Endothelial cell of umbilical vein (primary cell): Measurements from ENCODE around the gene GAS2L3. TPM values are rescaled to one million over a fixed set of nuclear protein-coding genes. Genes with fewer than 3 reads are reported as not detected.

Experiments
- BruUV-seq: library from RNA; stranded (reverse); fragments of 400-500 nt; replicated peaks from 2 replicates; lab custom pipeline; 2021; lab: Mats Ljungman, UMichigan
- CTCF ChIA-PET: fragments of 300-600, 350-600 bp; sonication (Branson Sonifier 250); formaldehyde crosslinking; loops from one replicate; lab custom pipeline; 2021; ENCODE audit warnings: antibody characterized with exemption, inconsistent platforms; lab: Charles Lee
- POLR2A ChIA-PET: fragments of 300-600, 350-600 bp; sonication (Branson Sonifier 250); formaldehyde crosslinking; loops from one replicate; lab custom pipeline; 2021; ENCODE audit warnings: antibody characterized with exemption, inconsistent platforms; lab: Charles Lee
- DNase-seq: peaks from one replicate; pipeline ENCODE4 v3.0.0-alpha.2; 2011; ENCODE audit warnings: low read depth, low spot score
- FAIRE-seq: peaks from 2 replicates; lab custom pipeline; 2011; peaks lifted over from hg19 to GRCh38; lab: Jason Lieb, UNC
- H2AFZ ChIP-seq: 2 replicates; pipeline ENCODE4 v1.6.0; 2012; ENCODE audit warnings: low read depth, low read length, control low read depth, inconsistent platforms
- H3K27ac ChIP-seq: 2 replicates; pipeline ENCODE4 v1.5.1; 2011; ENCODE audit warnings: low read depth, mild to moderate bottlenecking, control low read depth, low read length, moderate library complexity; ENCODE audit not compliant: insufficient read depth
- H3K27me3 ChIP-seq, 2 experiments: 2 replicates each; pipeline versions ENCODE4 v1.6.0 to v1.6.1; 2011; ENCODE audit warnings: low read length in 2 of 2, mixed read lengths in 1 of 2; ENCODE audit not compliant: control insufficient read depth in 2 of 2, insufficient read depth in 2 of 2
- H3K36me3 ChIP-seq, 2 experiments: 2 replicates in 1 of 2; 3 replicates in 1 of 2; pipeline ENCODE4 v1.5.1; 2011; ENCODE audit warnings: low read length in 2 of 2, mild to moderate bottlenecking in 1 of 2, moderate library complexity in 1 of 2; ENCODE audit not compliant: control insufficient read depth in 2 of 2, insufficient read depth in 2 of 2; ENCODE audit errors: extremely low read depth in 1 of 2
- H3K4me1 ChIP-seq: 3 replicates; pipeline ENCODE4 v1.5.1; 2011; ENCODE audit warnings: mild to moderate bottlenecking, low read length; ENCODE audit not compliant: control insufficient read depth, insufficient read depth; ENCODE audit errors: extremely low read depth
- H3K4me2 ChIP-seq: 2 replicates; pipeline ENCODE4 v1.6.1; 2011; ENCODE audit warnings: low read length, control low read depth, mixed read lengths; ENCODE audit not compliant: insufficient read depth
- H3K4me3 ChIP-seq, 3 experiments: fragments of 200-600 bp in 1 of 3; sonication (generic), shearing (Covaris generic) in 1 of 3; replicated peaks in 1 of 3; 2 replicates each; pipeline ENCODE4 v1.5.1; 2011 to 2016; ENCODE audit warnings: control low read depth in 3 of 3, low read length in 3 of 3, mild to moderate bottlenecking in 2 of 3, inconsistent platforms in 1 of 3, low read depth in 1 of 3, moderate library complexity in 1 of 3; ENCODE audit not compliant: insufficient read depth in 1 of 3
- H3K79me2 ChIP-seq: 2 replicates; pipeline ENCODE4 v1.6.0; 2012; ENCODE audit warnings: low read length, inconsistent platforms; ENCODE audit not compliant: control insufficient read depth, insufficient read depth
- H3K9ac ChIP-seq: replicated peaks from 2 replicates; pipeline ENCODE3; 2011; ENCODE audit warnings: low read length, control low read depth; ENCODE audit not compliant: insufficient read depth; ENCODE audit errors: extremely low read depth
- H3K9me1 ChIP-seq: replicated peaks from 3 replicates; pipeline ENCODE4 v1.6.0; 2011; ENCODE audit warnings: mild to moderate bottlenecking, low read length; ENCODE audit not compliant: control insufficient read depth, insufficient read depth; ENCODE audit errors: extremely low read depth
- H3K9me3 ChIP-seq: replicated peaks from 2 replicates; pipeline ENCODE4 v1.5.1; 2012; ENCODE audit warnings: low read length, inconsistent platforms; ENCODE audit not compliant: control insufficient read depth, insufficient read depth
- H4K20me1 ChIP-seq: replicated peaks from 2 replicates; pipeline ENCODE3; 2011; ENCODE audit warnings: mild to moderate bottlenecking, low read length; ENCODE audit not compliant: control insufficient read depth, insufficient read depth; ENCODE audit errors: extremely low read depth
- EZH2 ChIP-seq: IDR thresholded peaks from 2 replicates; pipeline ENCODE4 v1.6.1; 2012; ENCODE audit warnings: borderline replicate concordance, low read depth, mild to moderate bottlenecking, moderate library complexity, low read length, inconsistent platforms; ENCODE audit not compliant: severe bottlenecking
- JUN ChIP-seq: IDR thresholded peaks from 2 replicates; pipeline ENCODE4 v1.6.1; 2011; ENCODE audit warnings: borderline replicate concordance, low read depth; ENCODE audit not compliant: insufficient read length, insufficient read depth
- POLR2AphosphoS5 ChIP-seq: IDR thresholded peaks from 2 replicates; pipeline ENCODE4 v1.6.1; 2012; ENCODE audit warnings: low read depth, mild to moderate bottlenecking, control low read depth, low read length, moderate library complexity; ENCODE audit not compliant: insufficient read depth
- dilution Hi-C: fragments of 300-500 bp; cut with MboI; formaldehyde crosslinking; loops from one replicate; pipeline ENCODE4 v1.15.0; 2019; ENCODE audit warnings: low sequenced_read_pairs; ENCODE audit not compliant: extremely low pct_ligation_motif_present
- intact Hi-C: fragments of 100-400 bp; cut with micrococcal nuclease; formaldehyde crosslinking; loops from one replicate; pipeline ENCODE4 v1.10.0; 2022
- polyA plus RNA-seq, 4 experiments: library from polyadenylated mRNA; depleted of rRNA in 3 of 4; stranded (reverse) in 3 of 4; unstranded in 1 of 4; fragments of >200 nt; gene quantifications; 2 replicates each; pipeline versions ENCODE4 v1.2.1 to v1.2.3, GENCODE V29; 2011 to 2012; ENCODE audit warnings: missing spikeins in 1 of 4
- total RNA-seq: library from RNA; stranded (reverse); gene quantifications from 2 replicates; pipeline ENCODE4 v1.2.3, GENCODE V29; 2021
- TF ChIP-seq, protein P1 (sequence below), 2 donors: IDR thresholded peaks; 1 replicate in 1 of 2; 2 replicates in 1 of 2; pipeline ENCODE4 v1.5.1; 2011; ENCODE audit warnings: low read length in 2 of 2, mild to moderate bottlenecking in 2 of 2, moderate library complexity in 2 of 2, control low read depth in 1 of 2, inconsistent platforms in 1 of 2, low read depth in 1 of 2; ENCODE audit not compliant: insufficient read depth in 1 of 2; ENCODE audit errors: extremely low read depth in 1 of 2

GAS2L3 gene
- total and polyA plus RNA-seq, 2 donors (not counting 3 experiments of a cell fraction or from before 2014, with no cell fraction given): 6.5 to 47.1 TPM

DNA sequence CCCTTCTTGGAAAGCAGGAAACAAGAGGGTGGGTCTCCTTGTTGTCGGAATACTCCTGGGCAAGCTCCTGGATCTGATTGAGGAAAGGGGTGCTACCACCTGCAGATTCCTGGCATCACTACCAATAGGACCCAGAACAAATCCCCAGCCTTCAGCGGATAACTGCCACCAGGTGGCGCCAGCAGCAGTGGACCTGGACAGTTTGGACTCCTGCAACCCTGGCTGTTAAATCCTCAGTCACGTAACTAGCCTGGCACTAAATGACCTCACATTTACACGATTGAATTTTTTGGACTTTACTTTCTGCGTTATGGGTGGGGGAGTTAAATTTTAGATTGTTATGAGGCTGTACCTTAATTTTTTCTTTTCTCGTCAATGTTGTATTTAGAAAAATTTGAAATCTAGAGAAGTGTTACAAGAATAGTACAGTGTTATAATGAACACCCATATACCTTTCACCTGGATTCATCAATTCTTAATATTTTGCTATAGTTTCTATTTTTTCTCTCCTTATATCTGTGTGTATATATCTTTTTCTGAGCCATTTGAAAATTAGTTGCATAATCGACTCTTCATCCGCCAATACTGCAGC is 95.6 kb downstream of the GAS2L3 start:
- dilution Hi-C loops: no loop called here
- no peaks in the 10 kb centered on the region for H3K9me1 ChIP-seq

More for the DNA sequence above, 95.6 kb downstream of the GAS2L3 start:
- Histone ChIP-seq H3K27me3 (peaks cover 0 to 8% of the 10 kb centered on the region in 2 experiments), H4K20me1 (no peaks in the 10 kb centered on the region), H3K9me3 (no peaks in the 10 kb centered on the region), H3K4me3 (no peak overlapping the region), H3K9ac (no peak overlapping the region), H3K79me2 (no peaks in the 10 kb centered on the region), H3K4me1 (no peaks in the 10 kb centered on the region), H3K36me3 (no peaks in the 10 kb centered on the region), H2AFZ (no peak overlapping the region), H3K4me2 (no peak overlapping the region), H3K27ac (no peak overlapping the region)
- intact Hi-C loops: loop anchor here (1.0 to 10.0 kb wide), 4 partner anchors 65 to 434 kb away; partner anchors contain the start of gene GAS2L3
- DNase-seq: peak; percentile 71
- ChIA-PET POLR2A (no interaction called here), CTCF (interaction anchor here (0.6 kb wide), 2 partner anchors 63 to 1392 kb away, joined by 3 read pairs; no protein-coding TSS in a partner anchor)
- FAIRE-seq: peak; percentile 81
- BruUV-seq: no TSS peak
- TF ChIP-seq JUN: no peak
- TF ChIP-seq EZH2: no peak
- TF ChIP-seq, protein P1, sequence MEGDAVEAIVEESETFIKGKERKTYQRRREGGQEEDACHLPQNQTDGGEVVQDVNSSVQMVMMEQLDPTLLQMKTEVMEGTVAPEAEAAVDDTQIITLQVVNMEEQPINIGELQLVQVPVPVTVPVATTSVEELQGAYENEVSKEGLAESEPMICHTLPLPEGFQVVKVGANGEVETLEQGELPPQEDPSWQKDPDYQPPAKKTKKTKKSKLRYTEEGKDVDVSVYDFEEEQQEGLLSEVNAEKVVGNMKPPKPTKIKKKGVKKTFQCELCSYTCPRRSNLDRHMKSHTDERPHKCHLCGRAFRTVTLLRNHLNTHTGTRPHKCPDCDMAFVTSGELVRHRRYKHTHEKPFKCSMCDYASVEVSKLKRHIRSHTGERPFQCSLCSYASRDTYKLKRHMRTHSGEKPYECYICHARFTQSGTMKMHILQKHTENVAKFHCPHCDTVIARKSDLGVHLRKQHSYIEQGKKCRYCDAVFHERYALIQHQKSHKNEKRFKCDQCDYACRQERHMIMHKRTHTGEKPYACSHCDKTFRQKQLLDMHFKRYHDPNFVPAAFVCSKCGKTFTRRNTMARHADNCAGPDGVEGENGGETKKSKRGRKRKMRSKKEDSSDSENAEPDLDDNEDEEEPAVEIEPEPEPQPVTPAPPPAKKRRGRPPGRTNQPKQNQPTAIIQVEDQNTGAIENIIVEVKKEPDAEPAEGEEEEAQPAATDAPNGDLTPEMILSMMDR (IDR thresholded peaks at IDR 0.05; ENCODE audit: extremely low read depth in 1 of 2, insufficient read depth in 1 of 2, low read depth in 1 of 2, low read length in 2 of 2): peak; percentile 89 to 92
- no peak for TF ChIP-seq POLR2AphosphoS5
